ENCODE results near the gene LONP1. TPM values are rescaled to one million over a fixed set of nuclear protein-coding genes. Genes with fewer than 3 reads are reported as not detected.

Gene LONP1
- total and polyA plus RNA-seq, 2 of the 8 experiments (the other 6 are each of a cell fraction or from before 2014, with no cell fraction given), result 98.1 to 117 TPM

- Histone ChIP-seq H3K9me3 (ENCODE audit: insufficient read depth in 2 of 2, low read depth in 1 of 2, low read length in 1 of 2) (no peaks in the 10 kb centered on the region), H4K91ac (replicated peaks; ENCODE audit: insufficient read length, low read length) (no peak overlapping the region), H3K18ac (ENCODE audit: extremely low read depth, low read length) (no peak overlapping the region), H2BK12ac (ENCODE audit: low read depth, low read length) (no peak overlapping the region), H3K23me2 (ENCODE audit: low read depth, low read length) (peaks cover 7% of the 10 kb centered on the region; the same call in 1 of the 2 replicates), H3K14ac (ENCODE audit: insufficient read length) (no peak overlapping the region), H3K56ac (replicated peaks; ENCODE audit: insufficient read length, low read depth, low read length) (no peak overlapping the region), H2BK5ac (ENCODE audit: low read depth, low read length) (no peak overlapping the region), H3K4me3 (ENCODE audit: extremely low read depth in 1 of 4, insufficient read depth in 2 of 4, low read depth in 3 of 4, low read length in 4 of 4) (no peak overlapping the region), H3K79me1 (ENCODE audit: low read depth, low read length) (0 out of 2 replicates have a peak, but pooled peaks cover 3% of the 10 kb centered on the region), H3K27me3 (replicated peaks in 1 of 4; ENCODE audit: control insufficient read depth in 3 of 4, extremely low read depth in 1 of 4, insufficient read depth in 3 of 4, low read length in 3 of 4) (no peaks in the 10 kb centered on the region), H4K20me1 (replicated peaks in 1 of 2; ENCODE audit: control insufficient read depth in 1 of 2, insufficient read depth in 2 of 2, low read length in 2 of 2) (peaks cover 3 to 7% of the 10 kb centered on the region in 2 experiments), H3K27ac (ENCODE audit: low read depth, low read length) (no peak overlapping the region), H2AFZ (ENCODE audit: low read length) (no peak overlapping the region), H3K4ac (replicated peaks; ENCODE audit: insufficient read length, low read depth, low read length) (no peak overlapping the region), H2BK20ac (ENCODE audit: low read length) (no peak overlapping the region), H3K79me2 (ENCODE audit: control insufficient read depth in 1 of 2, insufficient read depth in 2 of 2, low read length in 2 of 2) (no peaks in the 10 kb centered on the region), H3K4me2 (ENCODE audit: insufficient read depth in 1 of 2, low read depth in 2 of 2, low read length in 2 of 2) (no peak overlapping the region), H2BK120ac (replicated peaks; ENCODE audit: low read depth, low read length) (no peak overlapping the region), H2AK5ac (ENCODE audit: low read depth, low read length) (no peak overlapping the region), H4K8ac (ENCODE audit: extremely low read depth, insufficient read depth, low read length) (no peak overlapping the region), H3K23ac (ENCODE audit: insufficient read length) (no peak overlapping the region), H2BK15ac (ENCODE audit: low read length) (no peak overlapping the region), H4K5ac (ENCODE audit: insufficient read length, low read depth, low read length) (no peak overlapping the region), H3K9ac (replicated peaks in 1 of 4; ENCODE audit: extremely low read depth in 1 of 4, low read depth in 3 of 4, low read length in 3 of 4) (no peak overlapping the region), H3K4me1 (replicated peaks in 1 of 4; ENCODE audit: control insufficient read depth in 3 of 4, insufficient read depth in 4 of 4, low read length in 3 of 4) (peaks cover 0 to 9% (median 5%) of the 10 kb centered on the region in 4 experiments; a peak in 5 of 7 replicates), H3K36me3 (ENCODE audit: control insufficient read depth in 2 of 4, insufficient read depth in 4 of 4, low read length in 3 of 4) (peaks cover 32 to 55% (median 43%) of the 10 kb centered on the region in 4 experiments)
- WGBS, 2 experiments (ENCODE audit: extremely low coverage in 1 of 2, insufficient coverage in 1 of 2, insufficient read length in 1 of 2, insufficient replicate concordance in 2 of 2, low coverage in 1 of 2, low lambda C conversion rate in 2 of 2, missing lambda C conversion rate in 1 of 2), result 95% methylated on average over 11 of the region's 11 CpGs; no CpG with 5 or more reads in 1 of the 2 experiments
- ChIA-PET CTCF (ENCODE audit: partially characterized antibody) (interaction anchor here (1.2 kb wide), 1 partner anchor 20 kb away, joined by 3 read pairs; the partner anchor contains the start of gene RPL36), POLR2A (ENCODE audit: partially characterized antibody) (interaction anchor here (1.5 to 2.7 kb wide), 5 partner anchors 8 to 54 kb away, joined by 4 to 10 read pairs (median 4); partner anchors contain the start of genes RPL36, SAFB and SAFB2)
- DNase-seq (ENCODE audit: low read depth in 1 of 2, low spot score in 2 of 2) (no peak), FAIRE-seq (no peak)
- TF ChIP-seq E2F6 (IDR thresholded peaks at IDR 0.05), result no peak
- TF ChIP-seq POU5F1 (IDR thresholded peaks at IDR 0.05; ENCODE audit: low read depth, low read length), result no peak
- TF ChIP-seq CREB1 (IDR thresholded peaks at IDR 0.05), result no peak
- no peak for TF ChIP-seq BRCA1 (IDR thresholded peaks at IDR 0.05; ENCODE audit: low read depth, low read length)
- no peak for TF ChIP-seq YY1 (IDR thresholded peaks at IDR 0.05; ENCODE audit: low read depth, low read length)
- no peak for TF ChIP-seq SUZ12 (IDR thresholded peaks at IDR 0.05; ENCODE audit: low read length)
- no peak for TF ChIP-seq CBX5 (IDR thresholded peaks at IDR 0.05; ENCODE audit: low read depth, low read length)
- no peak for TF ChIP-seq ATF2 (IDR thresholded peaks at IDR 0.05; ENCODE audit: low read length)
- TF ChIP-seq ZNF274 (IDR thresholded peaks at IDR 0.05; ENCODE audit: borderline replicate concordance, extremely low read depth, low read length), result no peak
- TF ChIP-seq USF2 (IDR thresholded peaks at IDR 0.05; ENCODE audit: low read length), result no peak
Measured at GRCh38 chr19:5669212-5669611, 50.7 kb downstream of the LONP1 start.

Measured in H1 (cell line).